GM12878 (cell line): ENCODE results near the gene RAC3. TPM values are rescaled to one million over a fixed set of nuclear protein-coding genes. Genes with fewer than 3 reads are reported as not detected.
A peak's percentile ranks its signal among the peaks of the same experiment; 100 is the strongest.

Experiments used
- ATAC-seq: fragments of 200-7000 bp; cut with Tn5 transposase; 3 replicates; pipeline ENCODE4 v1.9.1; 2020; ENCODE audit warnings: mild to moderate bottlenecking, moderate library complexity
- BruUV-seq: library from RNA; stranded (reverse); fragments of 400-500 nt; replicated peaks from 2 replicates; lab custom pipeline; 2021; lab: Mats Ljungman, UMichigan
- CTCF ChIA-PET: fragments of 300-600 bp; sonication (Branson Sonifier 250); formaldehyde crosslinking; extraction: SDS; loops from one replicate; lab custom pipeline; 2021; ENCODE audit warnings: inconsistent platforms; lab: Yijun Ruan, JAX
- POLR2A ChIA-PET: fragments of 350-600 bp; formaldehyde crosslinking; extraction: SDS; loops from one replicate; lab custom pipeline; 2021; ENCODE audit warnings: inconsistent platforms; lab: Charles Lee
- RAD21 ChIA-PET: fragments of 300-600 bp; sonication (Branson Sonifier 250); formaldehyde crosslinking; loops from one replicate; lab custom pipeline; 2023; ENCODE audit warnings: antibody characterized with exemption; ENCODE audit not compliant: unreplicated experiment; lab: Charles Lee
- SMC1A ChIA-PET: fragments of 300-600 bp; sonication (Branson Sonifier 250); formaldehyde crosslinking; loops from one replicate; lab custom pipeline; 2023; ENCODE audit not compliant: unreplicated experiment, uncharacterized antibody; lab: Charles Lee
- DNase-seq: peaks from one replicate; pipeline ENCODE4 v3.0.0-alpha.2; 2011; ENCODE audit warnings: low read depth, low spot score
- FAIRE-seq: peaks from 3 replicates; lab custom pipeline; 2011; peaks lifted over from hg19 to GRCh38; lab: Jason Lieb, UNC
- H2AFZ ChIP-seq: 2 replicates; pipeline ENCODE4 v1.6.0; 2011; ENCODE audit warnings: low read depth, low read length, control low read depth; ENCODE audit not compliant: control insufficient read depth
- H3K27ac ChIP-seq: 2 replicates; pipeline ENCODE4 v1.5.1; 2011; ENCODE audit warnings: control low read depth; ENCODE audit not compliant: control insufficient read depth, insufficient read depth
- H3K27me3 ChIP-seq, 2 experiments: replicated peaks in 1 of 2; 2 replicates each; pipeline versions ENCODE4 v1.6.0 to v1.6.1; 2011; ENCODE audit warnings: low read length in 1 of 2; ENCODE audit not compliant: control insufficient read depth in 2 of 2, insufficient read depth in 2 of 2
- H3K36me3 ChIP-seq, 2 experiments: 2 replicates each; pipeline ENCODE4 v1.5.1; 2011; ENCODE audit warnings: low read length in 1 of 2; ENCODE audit not compliant: control insufficient read depth in 2 of 2, insufficient read depth in 2 of 2
- H3K4me1 ChIP-seq: 2 replicates; pipeline ENCODE4 v1.6.1; 2011; ENCODE audit warnings: mild to moderate bottlenecking, low read length, moderate library complexity, mixed read lengths; ENCODE audit not compliant: control insufficient read depth, insufficient read depth
- H3K4me2 ChIP-seq: 2 replicates; pipeline ENCODE4 v1.6.0; 2011; ENCODE audit warnings: control low read depth; ENCODE audit not compliant: control insufficient read depth, insufficient read depth
- H3K4me3 ChIP-seq: fragments of 200-600 bp; sonication (generic); 2 replicates; pipeline ENCODE4 v1.5.1; 2016
- H3K79me2 ChIP-seq: 2 replicates; pipeline ENCODE4 v1.6.0; 2011; ENCODE audit warnings: low read length; ENCODE audit not compliant: control insufficient read depth, insufficient read depth
- H3K9ac ChIP-seq: 2 replicates; pipeline ENCODE4 v1.8.0; 2011; ENCODE audit warnings: low read length, control low read depth, mixed read lengths; ENCODE audit not compliant: control insufficient read depth, insufficient read depth
- H3K9me3 ChIP-seq: replicated peaks from 3 replicates; pipeline ENCODE4 v1.5.1; 2011; ENCODE audit warnings: mild to moderate bottlenecking, low read length; ENCODE audit not compliant: control insufficient read depth, insufficient read depth
- H4K20me1 ChIP-seq: 2 replicates; pipeline ENCODE4 v1.6.0; 2011; ENCODE audit not compliant: control insufficient read depth, insufficient read depth
- BCL3 ChIP-seq: IDR thresholded peaks from 2 replicates; pipeline ENCODE4 v1.6.1; 2011; ENCODE audit warnings: borderline replicate concordance, low read depth, mild to moderate bottlenecking, moderate library complexity, low read length; ENCODE audit not compliant: insufficient read depth, poor library complexity, severe bottlenecking
- ETV6 ChIP-seq, 2 experiments: fragments of 450-650 bp in 1 of 2; IDR thresholded peaks in 1 of 2; conservative IDR thresholded peaks in 1 of 2; 2 replicates each; pipeline ENCODE4 v1.6.1; 2014; ENCODE audit warnings: antibody characterized with exemption in 1 of 2, borderline replicate concordance in 1 of 2, low read depth in 1 of 2, mild to moderate bottlenecking in 1 of 2, moderate library complexity in 1 of 2
- FOXM1 ChIP-seq: IDR thresholded peaks from 2 replicates; pipeline ENCODE4 v1.6.1; 2012; ENCODE audit warnings: low read depth, mild to moderate bottlenecking, inconsistent platforms, low read length, moderate library complexity
- HSF1 ChIP-seq: fragments of 150-350 bp; IDR thresholded peaks from 2 replicates; pipeline ENCODE4 v1.6.1; 2014; ENCODE audit warnings: mild to moderate bottlenecking, low read depth, low read length
- JUNB ChIP-seq: IDR thresholded peaks from 2 replicates; pipeline ENCODE4 v1.6.1; 2016; ENCODE audit warnings: antibody characterized with exemption, mild to moderate bottlenecking
- NFIC ChIP-seq: IDR thresholded peaks from 2 replicates; pipeline ENCODE4 v1.6.1; 2012; ENCODE audit warnings: low read depth, mild to moderate bottlenecking, inconsistent platforms, low read length, moderate library complexity
- PBX3 ChIP-seq: IDR thresholded peaks from 2 replicates; pipeline ENCODE4 v1.6.1; 2011; ENCODE audit warnings: mild to moderate bottlenecking, low read depth, low read length, moderate library complexity; ENCODE audit not compliant: insufficient replicate concordance
- POLR2AphosphoS5 ChIP-seq: IDR thresholded peaks from 2 replicates; pipeline ENCODE4 v1.6.1; 2011; ENCODE audit warnings: mild to moderate bottlenecking, low read length, inconsistent platforms
- PRDM15 ChIP-seq: fragments of 450-650 bp; formaldehyde crosslinking; IDR thresholded peaks from 2 replicates; pipeline ENCODE4 v1.4.0; 2020; ENCODE audit warnings: mild to moderate bottlenecking, moderate library complexity
- RAD51 ChIP-seq: fragments of 450-650 bp; IDR thresholded peaks from 2 replicates; pipeline ENCODE4 v1.6.1; 2016; ENCODE audit warnings: moderate library complexity, mild to moderate bottlenecking, inconsistent platforms
- SREBF2 ChIP-seq: IDR thresholded peaks from 2 replicates; pipeline ENCODE4 v1.6.1; 2012; ENCODE audit warnings: mild to moderate bottlenecking, low read length
- TARDBP ChIP-seq: IDR thresholded peaks from 2 replicates; pipeline ENCODE4 v1.6.1; 2016; ENCODE audit warnings: borderline replicate concordance
- ZBED1 ChIP-seq: IDR thresholded peaks from 2 replicates; pipeline ENCODE4 v1.6.1; 2016; ENCODE audit warnings: borderline replicate concordance
- WGBS: methylation state at CpG from one replicate; pipeline ENCODE4 v1.1.6; 2016; ENCODE audit warnings: low lambda C conversion rate; ENCODE audit not compliant: insufficient replicate concordance, insufficient coverage; ENCODE audit errors: missing lambda C conversion rate; 5-methylcytosine and 5-hydroxymethylcytosine counted together
- in situ Hi-C: fragments of 300-500 bp; cut with MboI; formaldehyde crosslinking; loops from 9 replicates; pipeline ENCODE4 v1.14.3; 2018; ENCODE audit warnings: mixed read lengths
- intact Hi-C: fragments of 100-400 bp; cut with micrococcal nuclease; formaldehyde crosslinking; loops from one replicate; pipeline ENCODE4 v1.14.2; 2022; ENCODE audit not compliant: unreplicated experiment
- polyA plus RNA-seq, 11 experiments: library from polyadenylated mRNA; depleted of rRNA in 4 of 11; unstranded in 6 of 11; stranded (reverse) in 5 of 11; fragments of >200 nt; fragmentation: Nextera tagmentation in 4 of 11; fragmentation: Illumina TruSeq in 1 of 11; extraction: Ambion mirVana in 4 of 11; extraction: Trizol in 1 of 11; gene quantifications; 1 replicate in 1 of 11; 2 replicates in 10 of 11; pipeline versions ENCODE4 v1.2.1 to v1.2.3, GENCODE V29; 2011 to 2016; ENCODE audit warnings: inconsistent platforms in 2 of 11, missing spikeins in 2 of 11, low read depth in 1 of 11
- total RNA-seq, 4 experiments: library from RNA; depleted of rRNA in 3 of 4; stranded (reverse); fragments of >200 nt in 3 of 4; fragmentation: Illumina TruSeq in 1 of 4; extraction: Trizol in 1 of 4; gene quantifications; 2 replicates each; pipeline versions ENCODE4 v1.2.1 to v1.2.3, GENCODE V29; 2013 to 2021

The RAC3 gene
- total and polyA plus RNA-seq, 10 of the 15 experiments (the other 5 are each of a cell fraction or from before 2014, with no cell fraction given), result 0.11 to 32.9 (median 6.7) TPM

GRCh38 chr17:81983639-81984373, 47.7 kb upstream of the RAC3 start (continued):
- TF ChIP-seq ZBED1 (no peak), FOXM1 (no peak), HSF1 (no peak), ETV6 (conservative IDR thresholded peaks at IDR 0.05 in 1 of 2, IDR thresholded peaks at IDR 0.05 in 1 of 2; ENCODE audit: borderline replicate concordance in 1 of 2, low read depth in 1 of 2) (no peak), SREBF2 (no peak), POLR2AphosphoS5 (no peak), TARDBP (no peak), RAD51 (no peak), JUNB (no peak), NFIC (no peak)

- no peak for ATAC-seq
- Histone ChIP-seq H3K36me3 (peaks cover 3 to 10% of the 10 kb centered on the region in 2 experiments; a peak in 3 of 4 replicates), H3K4me1 (no peaks in the 10 kb centered on the region), H3K4me2 (no peak overlapping the region), H3K79me2 (no peaks in the 10 kb centered on the region), H3K9me3 (no peaks in the 10 kb centered on the region), H3K27ac (no peak overlapping the region), H3K9ac (no peak overlapping the region), H4K20me1 (no peaks in the 10 kb centered on the region), H3K27me3 (no peaks in the 10 kb centered on the region), H3K4me3 (no peak overlapping the region), H2AFZ (no peak overlapping the region)
- WGBS, result 98% methylated on average over 16 of the region's 21 CpGs
- BruUV-seq, result no TSS peak
- SMC1A ChIA-PET, result interaction anchor here (0.7 kb wide), 1 partner anchor 153 kb away, joined by 3 read pairs; no protein-coding TSS in a partner anchor
- CTCF ChIA-PET, result interaction anchor here (1.3 kb wide), 1 partner anchor 36 kb away, joined by 6 read pairs; no protein-coding TSS in a partner anchor
- DNase-seq, result no peak
- in situ Hi-C loops (no loop called here), intact Hi-C loops (no loop called here)
- RAD21 ChIA-PET, result no interaction called here
- POLR2A ChIA-PET, result interaction anchor here (0.6 kb wide), 1 partner anchor 15 kb away, joined by 5 read pairs; no protein-coding TSS in a partner anchor
- no peak for FAIRE-seq
- TF ChIP-seq BCL3 (peak; percentile 100), PRDM15 (CRISPR knock-in tag) (no peak), TARDBP (no peak), PBX3 (peak; percentile 20)
Observed at GRCh38 chr17:81984773-81985410, 46.6 kb upstream of the RAC3 start.
